ENCODE results near the gene S100A6. TPM values are rescaled to one million over a fixed set of nuclear protein-coding genes. Genes with fewer than 3 reads are reported as not detected.

S100A6 gene
- total RNA-seq, 4 donors from 2014 or later: 595 to 840 (median 634) TPM

- Histone ChIP-seq H3K4me3 (peak overlapping the region; percentile 11 to 54), H3K27ac (peak overlapping the region; percentile 30 to 90 (median 80)), H3K36me3 (no peaks in the 10 kb centered on the region), H3K4me1 (peaks cover 5 to 82% (median 68%) of the 10 kb centered on the region in 3 donors), H3K9me3 (no peaks in the 10 kb centered on the region), H3K27me3 (no peaks in the 10 kb centered on the region)
- no peak for TF ChIP-seq POLR2A (IDR thresholded peaks at IDR 0.05)
- no peak for TF ChIP-seq EP300 (IDR thresholded peaks at IDR 0.05)
- TF ChIP-seq POLR2AphosphoS5 (IDR thresholded peaks at IDR 0.05): no peak
- no peak for TF ChIP-seq CTCF (IDR thresholded peaks at IDR 0.05)
- no peak for ATAC-seq
- WGBS, 2 donors (ENCODE audit: low coverage in 1 of 2): 0 to 53% methylated on average over 1 to 3 of the region's 10 CpGs
Measured at GRCh38 chr1:153544453-153545066, 8.8 kb upstream of the S100A6 start.

GRCh38 chr1:153543736-153544135 lies 7.9 kb upstream of the S100A6 start:
- peak overlapping the region in 1 of 2 donors; percentile 54 for H3K4me3 ChIP-seq

GRCh38 chr1:153542956-153543711 lies 7.3 kb upstream of the S100A6 start:
- Histone ChIP-seq H3K36me3 (no peaks in the 10 kb centered on the region), H3K4me1 (peaks cover 5 to 68% (median 54%) of the 10 kb centered on the region in 3 donors), H3K27ac (peak overlapping the region in 3 of 4 donors; percentile 79 to 90 (median 82)), H3K27me3 (no peaks in the 10 kb centered on the region), H3K4me3 (peak overlapping the region in 1 of 2 donors; percentile 54), H3K9me3 (no peaks in the 10 kb centered on the region)
- ATAC-seq: no peak
- 58 to 86% methylated on average over 8 to 11 of the region's 13 CpGs for WGBS, 2 donors (ENCODE audit: low coverage in 1 of 2)
- TF ChIP-seq EP300 (IDR thresholded peaks at IDR 0.05) (no peak), CTCF (IDR thresholded peaks at IDR 0.05) (no peak), POLR2AphosphoS5 (IDR thresholded peaks at IDR 0.05) (no peak), POLR2A (IDR thresholded peaks at IDR 0.05) (no peak)

More at GRCh38 chr1:153543736-153544135, 7.9 kb upstream of the S100A6 start:
- H3K36me3 ChIP-seq: no peaks in the 10 kb centered on the region
- 60 to 73% methylated on average over 1 to 3 of the region's 4 CpGs for WGBS, 2 donors (ENCODE audit: low coverage in 1 of 2)
- no peak for ATAC-seq
- H3K4me1 ChIP-seq: peaks cover 5 to 74% (median 60%) of the 10 kb centered on the region in 3 donors
- H3K27ac ChIP-seq: peak overlapping the region in 3 of 4 donors; percentile 79 to 90 (median 82)
- TF ChIP-seq POLR2A (IDR thresholded peaks at IDR 0.05): no peak
- TF ChIP-seq CTCF (IDR thresholded peaks at IDR 0.05): no peak
- TF ChIP-seq EP300 (IDR thresholded peaks at IDR 0.05): no peak
- TF ChIP-seq POLR2AphosphoS5 (IDR thresholded peaks at IDR 0.05): no peak
- no peaks in the 10 kb centered on the region for H3K27me3 ChIP-seq
- no peaks in the 10 kb centered on the region for H3K9me3 ChIP-seq

GRCh38 chr1:153541641-153542590 lies 6.1 kb upstream of the S100A6 start:
- Histone ChIP-seq H3K4me1 (peaks cover 5 to 58% (median 41%) of the 10 kb centered on the region in 3 donors), H3K36me3 (no peaks in the 10 kb centered on the region), H3K4me3 (no peak overlapping the region), H3K27me3 (no peaks in the 10 kb centered on the region), H3K27ac (peak overlapping the region in 3 of 4 donors; percentile 48 to 90 (median 82)), H3K9me3 (no peaks in the 10 kb centered on the region)
- ATAC-seq: no peak
- no peak for TF ChIP-seq POLR2A (IDR thresholded peaks at IDR 0.05)
- no peak for TF ChIP-seq EP300 (IDR thresholded peaks at IDR 0.05)
- no peak for TF ChIP-seq POLR2AphosphoS5 (IDR thresholded peaks at IDR 0.05)
- TF ChIP-seq CTCF (IDR thresholded peaks at IDR 0.05): no peak
- WGBS, 2 donors (ENCODE audit: low coverage in 1 of 2): 50 to 66% methylated on average over 4 to 9 of the region's 13 CpGs

All from gastroesophageal sphincter (tissue), 4 donors.